AG08396 (cell line): ENCODE measurements around the gene RRAGD.

ENCODE experiments used
- DNase-seq: peaks from one replicate; pipeline ENCODE4 v3.0.0; 2012; ENCODE audit warnings: low spot score, mixed read lengths

RRAGD gene

DNA sequence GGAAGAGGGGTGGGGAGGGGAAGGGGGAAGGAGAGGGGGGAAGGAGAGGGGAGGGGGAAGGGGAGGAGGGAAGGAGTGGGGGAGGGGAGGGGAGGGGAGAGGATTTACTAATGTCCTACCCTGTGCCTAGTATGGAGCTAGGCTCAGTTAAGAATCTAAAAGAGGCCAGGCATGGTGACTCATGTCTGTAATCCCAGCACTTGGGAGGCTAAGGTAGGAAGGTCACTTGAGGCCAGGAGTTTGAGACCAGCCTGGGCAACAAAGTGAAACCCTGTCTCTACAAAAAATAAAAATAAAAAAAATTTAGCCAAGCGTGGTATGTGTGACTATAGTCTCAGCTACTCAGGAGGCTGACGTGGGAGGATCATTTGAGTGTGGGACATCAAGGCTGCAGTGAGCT, 72.5 kb downstream of the RRAGD start:
- no peak for DNase-seq

DNA sequence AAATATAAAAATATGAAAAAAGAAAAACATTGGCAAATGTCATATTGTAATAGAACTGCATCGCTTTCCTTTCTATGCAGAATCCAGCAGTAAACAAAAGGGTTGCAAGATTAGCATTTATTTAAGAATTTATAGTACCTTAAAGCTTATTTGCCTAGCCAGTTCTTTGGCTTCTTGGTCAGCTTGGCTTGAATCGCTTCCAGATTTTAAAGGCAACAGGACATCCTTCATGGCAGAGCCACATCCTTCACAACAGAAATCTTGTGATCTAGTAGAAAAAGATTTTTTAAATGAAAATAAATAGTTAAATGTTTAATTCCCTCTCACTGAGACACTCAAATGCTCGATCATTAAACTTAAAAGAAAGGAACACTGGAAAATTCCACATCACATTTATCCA, 76.9 kb downstream of the RRAGD start:
- no peak for DNase-seq

DNA sequence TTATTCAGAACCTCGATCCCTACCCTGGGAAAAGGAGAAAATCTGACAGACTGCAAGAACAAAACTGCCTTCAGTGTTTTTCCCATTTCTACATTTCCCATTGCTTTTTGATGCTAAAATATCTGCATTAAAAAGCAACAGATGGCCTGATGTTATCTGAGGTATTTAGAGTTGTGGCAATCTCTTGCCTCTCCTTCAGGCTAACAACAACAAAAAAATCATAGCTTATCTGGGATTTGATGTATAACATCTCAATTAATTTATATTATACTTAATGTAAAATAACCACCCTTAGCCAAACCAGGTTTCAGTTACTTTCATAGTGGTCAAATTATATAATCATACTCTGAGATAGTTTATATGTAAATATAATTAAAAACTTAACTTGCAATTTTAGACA, 81.2 kb downstream of the RRAGD start:
- no peak for DNase-seq

DNA sequence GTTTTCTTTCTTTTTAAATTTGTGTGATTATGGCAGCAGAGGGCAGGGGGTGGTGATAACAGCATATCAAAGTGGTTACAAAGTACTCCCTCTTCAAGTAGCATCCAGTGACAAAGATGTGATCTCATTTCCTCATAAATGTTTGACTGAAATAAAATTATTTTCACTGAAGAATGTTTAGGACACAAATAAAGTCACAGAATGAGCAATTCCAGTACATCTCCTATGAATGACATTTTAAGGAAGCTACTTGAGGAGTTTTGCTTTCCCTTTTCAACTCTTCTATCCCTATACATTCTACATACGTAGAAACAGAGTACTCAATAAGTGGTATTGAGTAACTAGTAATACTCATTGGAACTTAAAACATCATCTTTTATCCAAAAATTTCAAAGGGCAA, 83.1 kb downstream of the RRAGD start:
- DNase-seq = no peak

DNA sequence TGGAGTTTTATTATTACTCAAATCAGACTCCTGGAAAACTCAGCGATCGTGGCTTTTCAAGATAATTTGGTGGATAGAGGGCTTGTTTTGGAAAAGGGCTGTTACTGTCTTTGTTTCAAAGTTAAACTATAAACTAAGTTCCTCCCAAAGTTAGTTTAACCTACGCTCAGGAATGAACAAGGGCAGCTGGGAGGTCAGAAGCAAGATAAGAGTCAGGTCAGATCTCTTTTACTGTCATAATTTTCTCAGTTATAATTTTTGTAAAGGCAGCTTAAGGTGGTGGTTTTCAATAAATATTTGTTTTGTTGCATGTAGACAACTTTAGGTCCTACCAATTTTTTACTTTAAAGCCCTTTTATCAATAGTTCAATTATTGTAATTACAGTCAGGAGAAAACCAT, 87.8 kb downstream of the RRAGD start:
- no peak for DNase-seq

DNA sequence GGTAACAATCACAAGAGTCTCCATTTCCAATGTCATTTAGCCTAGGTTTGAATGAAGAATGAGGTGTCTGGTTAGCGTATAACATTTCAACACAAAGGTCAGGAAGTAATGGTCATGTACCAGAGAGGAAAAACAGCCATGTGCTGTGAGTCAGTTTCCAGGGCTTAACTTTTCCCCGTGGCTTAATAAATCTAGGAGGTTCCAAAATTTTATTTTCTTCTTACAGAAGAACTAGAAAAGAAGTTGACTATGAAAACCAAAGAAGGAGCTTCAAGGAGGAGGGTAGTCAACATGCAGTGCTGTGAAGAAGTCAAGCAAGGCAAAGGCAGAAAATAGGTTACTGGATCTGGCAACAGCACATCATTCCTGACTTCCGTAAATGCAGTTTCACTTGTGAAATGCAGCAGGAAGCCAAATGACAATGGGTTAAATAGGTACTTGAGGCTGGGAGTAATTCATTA, 88.5 kb downstream of the RRAGD start:
- DNase-seq = no peak

DNA sequence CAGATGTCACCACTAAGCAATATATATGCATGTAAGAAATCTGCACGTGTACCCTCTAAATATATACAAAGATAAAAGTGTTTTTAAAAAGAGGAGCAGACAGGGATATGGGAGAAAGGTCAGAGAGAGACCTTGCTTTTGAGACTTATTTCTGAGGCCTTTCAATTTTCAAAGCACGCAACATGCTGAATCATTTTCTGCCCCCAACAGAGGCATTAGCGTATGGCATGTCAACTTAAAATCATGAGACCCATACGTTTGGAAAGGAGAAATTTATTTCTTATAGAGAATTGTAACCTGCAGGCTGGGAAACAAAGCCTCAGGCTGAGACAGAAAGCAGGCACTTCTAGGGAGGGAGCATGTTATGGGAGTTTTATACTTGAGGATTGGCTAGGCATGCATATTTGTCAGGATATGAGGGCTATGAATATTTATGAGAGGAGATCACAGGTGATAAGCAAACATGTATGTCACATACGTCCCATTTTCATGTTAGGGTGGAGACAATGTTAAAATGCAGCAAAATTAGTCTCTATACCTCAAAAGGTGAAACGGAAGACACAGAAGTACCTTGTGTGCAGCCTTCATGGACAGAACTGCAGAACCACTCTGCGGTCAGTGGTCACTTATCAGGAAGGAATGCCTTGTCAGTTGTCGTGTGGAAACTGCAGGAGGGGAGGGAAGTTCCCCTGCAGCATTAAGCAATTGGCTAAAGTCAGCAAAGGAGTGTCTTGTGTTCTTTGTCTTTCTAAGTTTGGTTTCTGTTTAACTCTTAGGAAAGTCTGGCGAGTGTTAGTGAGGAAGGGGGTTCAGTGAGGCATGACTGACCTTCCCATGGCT, 90.7 kb downstream of the RRAGD start:
- DNase-seq = no peak

DNA sequence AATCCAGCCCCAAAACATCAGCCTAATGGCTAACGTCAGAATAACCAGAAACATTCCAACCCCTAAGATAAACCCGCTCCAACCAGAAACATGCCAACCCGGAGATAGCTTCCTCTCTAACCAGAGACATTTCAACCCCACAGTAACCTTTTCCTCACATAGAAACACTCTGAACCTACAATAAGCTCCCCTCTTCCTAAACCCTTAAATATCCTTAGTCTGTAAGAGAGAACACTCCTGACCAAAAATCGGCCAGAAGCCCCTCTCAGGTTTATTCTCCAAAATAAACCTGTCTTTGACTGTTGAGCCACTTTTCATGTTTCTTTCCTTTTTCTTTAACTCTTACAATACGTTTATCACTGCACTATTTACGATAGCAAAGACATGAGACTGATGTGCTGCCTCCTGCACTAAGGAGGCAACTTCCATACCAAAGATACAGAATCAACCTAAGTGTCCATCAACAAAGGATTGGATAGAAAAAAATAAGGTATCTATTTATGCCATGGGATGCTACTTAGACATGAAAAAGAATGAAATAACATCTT, 92.0 kb downstream of the RRAGD start:
- no peak for DNase-seq

DNA sequence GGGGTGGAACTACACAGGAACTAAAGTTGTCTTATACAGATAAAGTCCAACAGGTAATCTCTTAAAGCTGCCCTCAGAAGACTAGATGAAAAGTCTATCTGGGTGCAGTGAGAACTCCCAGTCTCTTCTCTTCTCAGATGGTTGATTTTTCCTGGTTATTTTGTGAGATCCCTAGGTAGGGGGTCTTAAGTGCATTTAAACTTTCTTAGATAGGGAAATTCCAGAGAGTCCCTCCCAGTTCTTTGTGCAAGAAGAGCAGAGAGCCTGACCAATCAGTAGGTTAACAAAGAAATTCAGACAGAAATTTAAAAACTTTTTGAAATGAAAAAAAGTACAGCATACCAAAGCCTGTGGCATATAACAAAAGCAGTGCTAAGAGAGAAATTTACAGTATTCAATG, 95.0 kb downstream of the RRAGD start:
- no peak for DNase-seq

DNA sequence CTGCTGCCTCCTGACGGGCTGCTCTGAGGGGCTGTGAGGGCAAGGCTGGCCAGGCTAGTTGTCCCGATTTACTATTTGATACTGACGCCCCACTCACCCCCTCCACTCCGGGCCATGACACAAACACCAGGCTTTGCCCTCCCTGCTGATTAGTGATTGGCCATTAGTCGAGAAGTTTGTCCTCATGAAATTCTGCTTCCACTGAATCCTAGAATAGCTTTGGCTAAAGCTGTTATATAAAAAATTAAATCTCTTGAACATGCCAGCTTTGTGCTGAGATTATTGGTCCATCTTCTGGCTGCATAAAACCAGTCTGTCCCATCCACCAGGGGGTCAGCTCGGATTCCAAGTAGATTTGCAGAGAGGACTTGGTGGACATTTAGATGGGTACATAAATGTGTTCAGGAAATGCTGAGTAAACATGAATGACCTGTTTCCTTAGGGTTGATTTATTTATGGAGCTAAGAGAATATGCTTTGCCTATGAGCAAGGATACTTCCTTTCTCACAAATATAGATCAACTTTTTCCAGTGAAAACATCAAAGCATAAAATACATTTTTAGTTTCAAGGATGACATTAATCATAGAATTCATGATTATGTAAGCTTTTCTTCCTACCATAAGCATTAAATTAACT, 96.7 kb downstream of the RRAGD start, which contains the start of gene GABRR2:
GABRR2 (minus strand) TSS at position 51 of the 637 bp plus-strand sequence. CDS start 134 bp downstream, outside the sequence.
- DNase-seq = no peak

DNA sequence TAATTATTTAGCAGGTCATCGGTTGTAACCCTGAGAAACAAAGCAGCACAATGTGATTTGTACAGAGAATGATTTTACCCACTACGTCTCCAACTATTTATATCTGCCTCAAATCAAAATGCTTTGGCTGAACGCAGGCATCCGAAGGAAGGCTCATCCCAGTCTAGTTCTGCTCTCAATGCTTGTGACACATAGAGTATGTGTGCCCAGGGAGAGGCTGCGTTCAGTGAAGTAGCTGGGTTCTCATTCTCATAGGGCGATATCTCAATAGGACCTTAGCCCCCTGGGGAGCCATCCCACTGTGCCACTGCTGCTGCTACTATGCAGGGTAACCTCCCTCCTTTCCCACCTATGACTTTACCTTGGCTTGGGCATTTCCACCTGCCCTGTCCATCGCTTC, 97.4 kb downstream of the RRAGD start:
- no peak for DNase-seq
